Activated CD4-positive, alpha-beta T cell treated with anti-CD3 and anti-CD28 coated beads, Interleukin-2, amount 50 U/mL, for 48 hours (primary cell): Measurements from ENCODE around the gene SLC4A2.
A peak's percentile ranks its signal among the peaks of the same experiment; 100 is the strongest.
"Not testable (repeated sequence)": the region's sequence is repeated elsewhere in the genome, so short reads cannot be mapped to it uniquely, and the experiment has no call there.

Source experiments
- DNase-seq, 2 experiments: peaks; one replicate each; pipeline ENCODE4 v3.0.0-alpha.2; 2020

Gene SLC4A2

DNA sequence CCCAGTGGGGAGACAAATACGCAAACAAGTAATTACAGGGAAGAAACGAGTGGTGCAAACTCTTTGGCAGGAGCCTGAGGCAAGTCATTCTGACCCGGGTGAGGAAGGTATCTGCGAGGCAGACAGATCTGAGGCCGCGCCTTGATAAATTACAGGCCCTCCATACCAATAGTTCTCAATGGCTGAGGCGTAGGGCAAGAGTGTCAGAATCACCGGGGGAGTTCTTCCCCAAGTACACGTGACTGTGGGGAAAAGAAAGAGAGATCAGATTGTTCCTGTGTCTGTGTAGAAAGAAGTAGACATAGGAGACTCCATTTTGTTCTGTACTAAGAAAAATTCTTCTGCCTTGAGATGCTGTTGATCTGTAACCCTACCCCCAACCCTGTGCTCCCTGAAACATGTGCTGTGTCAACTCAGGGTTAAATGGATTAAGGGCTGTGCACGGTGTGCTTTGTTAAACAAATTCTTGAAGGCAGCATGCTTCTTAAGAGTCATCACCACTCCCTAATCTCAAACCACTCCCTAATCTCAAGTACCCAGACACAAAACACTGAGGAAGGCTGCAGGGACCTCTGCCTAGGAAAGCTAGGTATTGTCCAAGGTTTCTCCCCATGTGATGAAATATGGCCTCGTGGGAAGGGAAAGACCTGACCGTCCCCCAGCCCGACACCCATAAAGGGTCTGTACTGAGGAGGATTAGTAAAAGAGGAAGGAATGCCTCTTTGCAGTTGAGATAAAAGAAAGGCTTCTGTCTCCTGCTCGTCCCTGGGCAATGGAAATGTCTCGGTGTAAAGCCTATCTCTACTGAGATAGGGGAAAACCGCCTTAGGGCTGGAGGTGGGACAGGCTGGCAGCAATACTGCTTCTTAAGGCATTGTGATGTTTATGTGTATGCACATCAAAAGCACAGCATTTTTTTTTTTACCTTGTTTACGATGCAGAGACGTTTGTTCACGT, 32.3 kb upstream of the SLC4A2 start:
- not testable (repeated sequence) for DNase-seq

DNA sequence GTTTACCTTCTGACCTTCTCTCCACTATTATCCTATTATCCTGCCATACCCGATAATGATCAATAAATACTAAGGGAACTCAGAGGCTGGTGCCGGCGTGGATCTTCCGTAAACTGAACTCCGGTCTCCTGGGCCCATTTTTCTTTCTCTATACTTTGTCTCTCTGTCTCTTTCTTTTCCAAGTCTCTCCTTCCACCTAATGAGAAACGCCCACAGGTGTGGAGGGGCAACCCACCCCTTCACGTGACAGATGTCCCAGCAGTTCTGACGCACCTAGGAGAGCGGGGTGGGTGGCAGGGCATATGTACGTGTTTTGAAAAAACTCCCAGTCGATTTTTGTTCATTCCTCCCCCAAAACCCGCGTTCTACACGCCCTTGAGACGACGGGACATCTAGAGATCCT, 31.7 kb upstream of the SLC4A2 start:
- not testable (repeated sequence) for DNase-seq

DNA sequence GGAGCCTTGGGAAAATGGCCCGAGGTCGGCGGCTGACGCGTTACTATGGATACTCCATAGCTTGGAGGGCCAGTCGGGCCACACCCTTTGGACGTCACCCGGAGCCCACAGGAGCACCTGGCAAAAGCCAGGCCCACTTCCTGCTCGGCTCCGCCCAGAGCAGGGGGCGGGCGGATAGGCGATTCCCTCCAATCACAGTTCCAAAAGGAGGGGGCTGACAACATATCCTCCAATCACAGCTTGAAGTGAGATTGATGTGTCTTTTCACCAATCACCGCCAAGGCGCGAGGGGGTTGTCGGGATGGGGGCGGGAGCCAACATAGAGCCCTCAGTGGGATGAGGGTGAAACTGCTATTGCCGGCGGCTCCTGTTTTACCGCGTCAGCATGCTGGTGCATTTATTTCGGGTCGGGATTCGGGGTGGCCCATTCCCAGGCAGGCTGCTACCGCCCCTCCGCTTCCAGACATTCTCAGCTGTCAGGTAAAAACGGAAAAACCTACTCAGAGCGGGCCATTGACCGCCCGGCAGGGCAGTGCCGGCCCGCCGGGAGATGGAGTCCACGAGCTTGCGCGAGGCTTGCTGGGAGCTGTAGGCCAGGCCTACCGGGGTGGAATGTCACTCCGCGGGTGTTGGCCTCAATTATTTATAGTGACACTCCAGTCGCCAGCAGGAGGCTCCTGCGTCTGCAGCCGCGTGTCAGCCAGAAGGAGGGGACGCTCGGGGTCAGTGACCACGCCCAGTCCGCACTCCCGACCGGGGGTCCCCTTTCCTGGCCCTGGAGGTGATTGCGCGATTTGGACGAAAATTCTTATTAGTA, 31.1 kb upstream of the SLC4A2 start, which contains the start of gene ABCB8:
Gene ABCB8 (plus strand): TSS at position 320 of the 817 bp plus-strand sequence. CDS start 66 bp downstream, at position 386.
- DNase-seq, result peak; percentile 98 to 99

DNA sequence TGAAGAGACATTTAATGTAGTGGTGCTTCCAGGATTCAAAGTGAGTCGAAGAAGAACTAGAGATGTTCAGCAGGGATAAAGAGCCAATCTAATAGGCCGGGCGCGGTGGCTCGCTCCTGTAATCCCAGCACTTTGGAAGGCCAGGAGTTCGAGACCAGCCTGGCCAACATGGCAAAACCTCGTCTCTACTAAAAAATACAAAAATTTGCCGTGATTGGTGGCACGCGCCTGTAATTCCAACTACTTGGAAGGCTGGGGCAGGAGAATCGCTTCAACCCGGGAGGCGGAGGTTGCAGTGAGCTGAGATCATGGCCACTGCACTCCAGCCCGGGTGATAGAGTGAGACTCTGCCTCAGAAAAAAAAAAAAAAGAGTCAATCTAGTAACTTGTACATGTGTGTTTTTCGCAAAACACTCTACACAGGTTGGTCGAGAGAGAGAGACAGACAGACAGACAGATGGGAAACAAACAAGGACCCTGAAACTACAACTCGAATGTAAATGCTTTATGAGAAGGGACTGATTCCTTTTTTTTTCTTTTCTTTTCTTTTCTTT, 30.4 kb upstream of the SLC4A2 start:
- DNase-seq, result no peak

DNA sequence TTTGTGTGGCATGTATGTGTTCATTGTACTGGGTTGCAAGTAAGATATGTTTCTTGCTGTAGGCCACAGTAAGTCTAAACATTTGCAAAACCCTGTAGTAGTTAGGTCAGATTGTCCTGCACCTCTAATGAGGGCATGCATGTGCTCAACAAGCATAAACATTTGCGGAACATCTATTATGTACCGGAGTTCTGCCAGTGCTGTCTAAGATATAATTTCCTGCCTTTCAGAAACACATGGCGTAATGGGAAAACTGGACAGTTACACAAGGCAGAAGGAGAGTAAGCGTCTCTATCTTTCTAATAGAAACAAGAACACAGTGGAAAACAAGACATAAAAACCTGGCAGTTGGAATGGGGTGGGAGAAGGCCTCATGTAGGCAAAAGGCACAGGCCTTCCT, 28.4 kb upstream of the SLC4A2 start:
- DNase-seq, result no peak

DNA sequence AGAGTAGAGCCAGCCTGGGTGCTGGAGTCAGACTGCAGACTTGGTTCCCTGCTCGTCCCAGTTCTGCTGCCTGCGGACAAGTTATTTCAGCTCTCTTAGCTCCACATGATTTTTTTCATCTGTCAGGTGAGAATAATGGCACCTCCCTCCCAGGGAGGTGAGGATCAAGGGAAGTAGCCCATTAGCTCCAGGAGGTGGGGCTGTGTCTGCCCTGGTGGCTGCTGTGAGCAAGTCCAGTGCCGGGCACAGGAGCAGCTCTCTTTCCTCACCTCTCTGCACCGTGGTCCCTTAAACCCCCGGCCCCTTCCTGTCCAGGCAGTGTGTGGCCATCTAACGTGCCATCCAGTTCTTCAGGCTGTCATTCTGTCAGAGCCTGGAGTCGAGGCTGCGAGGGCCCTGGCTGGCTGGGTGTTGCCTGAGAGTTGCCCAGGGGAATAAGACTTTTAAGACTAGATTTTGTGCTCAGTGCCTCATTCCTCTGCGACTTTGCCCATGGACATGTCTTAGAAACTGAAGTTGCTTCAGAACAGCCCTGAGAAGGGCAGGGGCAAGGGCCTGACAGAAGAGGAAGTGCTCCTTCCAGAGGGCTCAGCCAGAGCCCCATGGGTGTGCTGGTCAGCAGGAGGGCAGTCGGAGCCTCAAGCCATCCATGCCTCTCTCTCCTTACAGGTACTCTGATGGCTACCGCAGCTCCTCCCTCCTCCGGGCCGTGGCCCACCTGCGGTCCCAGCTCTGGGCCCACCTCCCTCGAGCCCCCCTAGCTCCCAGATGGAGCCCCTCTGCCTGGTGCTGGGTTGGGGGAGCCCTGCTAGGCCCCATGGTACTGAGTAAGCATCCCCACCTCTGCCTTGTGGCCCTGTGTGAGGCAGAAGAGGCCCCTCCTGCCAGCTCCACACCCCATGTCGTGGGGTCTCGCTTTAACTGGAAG, 26.2 kb upstream of the SLC4A2 start:
- DNase-seq, result no peak

DNA sequence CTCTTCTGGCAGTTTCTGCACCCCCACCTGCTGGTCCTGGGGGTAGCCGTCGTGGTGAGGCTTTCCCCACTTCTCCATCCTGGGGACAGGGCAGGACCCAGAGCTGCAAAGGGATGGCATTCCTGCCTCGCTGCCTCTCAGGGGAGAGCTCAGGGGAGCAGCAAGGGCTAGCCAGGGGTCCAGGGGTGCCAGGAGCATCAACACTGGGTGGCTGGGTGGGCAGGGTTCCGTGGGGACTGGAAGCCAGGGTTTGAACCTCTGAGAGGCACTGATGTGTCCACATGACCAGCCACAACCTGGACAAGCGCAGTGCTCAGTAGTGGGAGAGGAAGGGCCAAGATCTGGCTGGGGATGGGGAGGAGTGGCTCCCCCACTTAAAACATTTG, 25.5 kb upstream of the SLC4A2 start:
- no peak for DNase-seq

DNA sequence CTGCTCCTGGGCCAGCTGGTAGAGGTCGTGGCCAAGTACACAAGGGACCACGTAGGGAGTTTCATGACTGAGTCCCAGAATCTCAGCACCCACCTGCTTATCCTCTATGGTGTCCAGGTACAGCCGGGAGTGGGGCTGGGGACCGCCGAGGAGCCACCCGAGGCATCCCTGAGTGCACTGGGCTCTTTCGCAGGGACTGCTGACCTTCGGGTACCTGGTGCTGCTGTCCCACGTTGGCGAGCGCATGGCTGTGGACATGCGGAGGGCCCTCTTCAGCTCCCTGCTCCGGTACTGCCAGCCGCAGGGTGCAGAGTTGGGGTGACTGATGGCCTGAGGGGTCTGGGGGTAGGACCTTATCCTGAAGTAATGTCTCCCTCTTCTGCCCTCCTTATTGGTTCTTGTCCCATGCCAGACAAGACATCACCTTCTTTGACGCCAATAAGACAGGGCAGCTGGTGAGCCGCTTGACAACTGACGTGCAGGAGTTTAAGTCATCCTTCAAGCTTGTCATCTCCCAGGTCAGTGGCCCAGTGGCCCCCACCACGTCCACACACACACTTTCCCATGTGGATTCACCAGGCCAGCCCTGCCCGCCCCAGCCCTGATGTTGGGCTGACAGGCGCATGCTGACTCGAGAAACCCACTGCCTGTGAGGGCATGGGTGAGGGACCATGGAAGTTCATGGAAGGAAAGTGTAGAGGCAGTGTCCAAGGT, 24.9 kb upstream of the SLC4A2 start:
- no peak for DNase-seq

DNA sequence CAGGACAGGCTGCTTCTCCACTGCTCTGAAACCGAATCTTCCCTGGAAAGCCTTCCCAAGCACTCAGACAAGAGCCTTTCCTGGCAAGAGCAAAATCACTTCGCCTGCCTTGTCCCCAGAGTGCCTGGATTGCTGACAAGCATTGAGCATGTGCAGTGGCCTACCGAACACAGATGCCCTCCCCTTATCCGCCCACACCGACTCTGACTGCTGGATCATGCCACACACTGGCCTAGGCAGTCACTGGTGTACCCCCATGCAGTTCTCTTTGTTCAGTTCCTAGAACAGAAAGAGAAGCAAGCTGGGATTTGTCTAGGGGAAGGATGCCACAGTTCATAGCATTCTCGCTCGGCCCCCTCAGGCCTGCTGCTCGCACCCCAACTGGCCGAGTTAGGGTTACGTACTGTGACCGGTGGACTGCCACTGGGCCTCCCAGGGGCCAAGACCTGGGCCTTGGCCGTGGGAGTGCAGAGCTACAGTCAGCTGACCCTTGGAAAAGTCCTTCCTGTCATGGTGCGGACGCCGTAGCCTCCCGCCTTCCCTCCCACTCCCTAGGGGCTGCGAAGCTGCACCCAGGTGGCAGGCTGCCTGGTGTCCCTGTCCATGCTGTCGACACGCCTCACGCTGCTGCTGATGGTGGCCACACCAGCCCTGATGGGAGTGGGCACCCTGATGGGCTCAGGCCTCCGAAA, 24.2 kb upstream of the SLC4A2 start:
- no peak for DNase-seq

DNA sequence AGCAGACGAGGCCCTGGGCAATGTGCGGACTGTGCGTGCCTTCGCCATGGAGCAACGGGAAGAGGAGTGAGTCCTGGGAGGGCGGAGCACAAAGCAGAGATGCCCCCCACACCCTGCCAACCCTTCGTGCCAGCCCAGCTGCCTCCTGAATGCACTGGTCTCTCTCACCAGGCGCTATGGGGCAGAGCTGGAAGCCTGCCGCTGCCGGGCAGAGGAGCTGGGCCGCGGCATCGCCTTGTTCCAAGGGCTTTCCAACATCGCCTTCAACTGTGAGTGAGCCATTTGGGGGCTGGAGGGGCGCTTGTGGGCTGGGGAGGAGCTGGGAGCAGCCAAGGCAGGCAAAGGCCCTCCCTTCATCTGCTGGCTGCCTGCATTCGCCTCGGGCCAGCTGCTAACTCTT, 23.5 kb upstream of the SLC4A2 start:
- no peak for DNase-seq

DNA sequence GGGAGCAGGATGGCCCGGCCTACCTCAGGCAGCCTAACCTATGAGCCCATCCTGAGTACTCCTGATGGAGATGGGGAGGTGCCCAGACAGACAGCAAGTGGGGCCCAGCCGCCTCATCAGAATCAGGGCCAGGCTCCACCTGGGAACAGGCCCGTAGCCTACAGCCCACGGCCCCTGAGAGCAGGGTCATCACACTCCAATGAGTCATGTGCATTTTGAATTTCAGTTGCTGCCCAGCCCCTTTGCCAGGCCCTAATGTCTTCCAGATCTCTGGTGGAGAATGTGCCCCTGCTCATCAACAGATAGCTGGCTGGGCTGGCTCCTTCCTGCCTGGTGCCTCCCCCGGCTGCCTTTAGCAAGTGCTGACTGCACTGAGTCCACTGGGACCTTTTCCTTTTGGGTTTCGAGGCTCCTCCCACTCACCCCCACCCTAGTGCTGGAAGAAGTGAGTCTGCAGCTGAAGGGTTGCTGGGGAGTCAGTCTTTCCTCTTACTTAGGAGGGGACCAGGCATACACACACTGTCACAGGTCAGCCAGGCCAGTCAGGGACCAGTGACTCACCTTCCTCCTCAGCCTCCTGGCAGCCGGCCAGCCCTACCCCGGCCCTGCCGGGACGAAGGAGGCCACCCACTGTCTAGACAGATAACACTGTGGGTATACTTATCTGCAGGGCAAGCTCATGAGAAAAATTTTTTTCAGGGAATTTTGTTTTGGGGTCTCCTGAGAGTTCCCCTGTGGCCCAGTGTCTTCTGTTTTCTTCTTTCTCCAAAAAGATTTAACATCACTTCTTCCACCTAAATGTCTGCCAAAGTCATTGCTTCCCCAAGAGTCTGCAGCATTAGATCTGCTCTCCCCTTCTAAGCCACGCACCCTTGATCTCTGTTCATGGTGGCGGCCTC, 20.2 kb upstream of the SLC4A2 start:
- DNase-seq, result peak; percentile 85 to 91

DNA sequence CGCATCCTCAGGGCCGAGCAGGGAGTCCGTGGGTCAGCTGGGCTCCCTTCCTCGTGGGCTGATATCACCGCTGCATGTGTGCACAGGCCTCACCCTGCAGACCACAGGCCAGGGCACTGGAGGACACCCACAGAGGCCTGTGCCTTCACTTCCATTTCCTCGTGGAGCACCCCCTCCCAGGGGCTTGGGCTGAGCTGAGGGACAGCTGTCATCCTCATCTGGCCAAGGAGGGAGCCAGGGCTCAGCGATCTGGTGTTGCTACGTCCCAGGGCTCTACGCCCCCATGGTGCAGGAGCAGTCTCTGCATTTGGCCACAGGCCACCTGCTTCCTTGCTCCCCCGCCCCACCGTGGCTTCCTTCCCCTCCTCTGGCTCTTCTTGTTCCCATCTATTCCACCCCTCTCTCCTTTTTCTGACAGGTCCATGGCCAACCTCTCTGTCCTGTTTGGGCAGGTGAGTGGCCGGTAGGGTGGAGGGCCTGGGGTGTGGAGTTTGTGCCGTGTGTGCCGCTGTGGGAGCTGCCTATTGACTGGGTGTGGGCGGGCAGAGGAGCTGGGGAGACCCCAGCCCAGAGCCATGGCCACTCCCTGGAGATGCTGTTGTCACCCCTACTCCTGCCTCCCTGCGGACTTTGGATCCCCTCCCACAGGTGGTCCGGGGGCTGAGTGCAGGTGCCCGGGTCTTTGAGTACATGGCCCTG, 19.4 kb upstream of the SLC4A2 start:
- DNase-seq, result peak in 1 of 2 experiments; percentile 11

DNA sequence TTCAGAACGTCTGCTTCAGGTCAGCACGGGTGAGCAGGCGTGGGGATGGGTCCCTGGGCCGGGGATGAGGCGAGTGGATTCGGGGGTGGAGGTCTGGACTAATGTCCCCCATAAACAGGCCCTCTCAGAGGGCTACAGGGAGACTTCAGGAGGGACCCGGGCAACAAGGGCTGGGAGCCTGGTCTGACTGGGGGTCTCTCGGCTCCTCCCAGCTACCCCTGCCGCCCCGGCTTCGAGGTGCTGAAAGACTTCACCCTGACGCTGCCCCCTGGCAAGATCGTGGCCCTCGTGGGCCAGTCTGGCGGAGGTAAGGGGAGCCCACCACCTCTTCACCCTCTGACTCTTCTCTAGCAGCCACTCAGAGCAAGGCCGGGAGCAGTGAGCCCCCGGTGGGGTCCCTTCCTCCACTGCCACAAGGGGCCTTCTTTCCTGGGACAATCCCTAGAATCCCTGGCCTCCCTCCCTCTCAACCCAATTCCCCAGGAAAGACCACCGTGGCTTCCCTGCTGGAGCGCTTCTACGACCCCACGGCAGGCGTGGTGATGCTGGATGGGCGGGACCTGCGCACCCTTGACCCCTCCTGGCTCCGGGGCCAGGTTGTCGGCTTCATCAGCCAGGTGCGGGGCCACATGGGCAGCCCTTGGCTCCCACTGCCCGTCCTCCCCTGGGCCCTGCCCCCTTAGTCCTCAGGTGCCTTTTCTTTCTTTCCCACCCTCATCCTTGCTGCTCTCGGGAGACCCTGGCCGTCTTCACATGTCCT, 18.6 kb upstream of the SLC4A2 start:
- no peak for DNase-seq

DNA sequence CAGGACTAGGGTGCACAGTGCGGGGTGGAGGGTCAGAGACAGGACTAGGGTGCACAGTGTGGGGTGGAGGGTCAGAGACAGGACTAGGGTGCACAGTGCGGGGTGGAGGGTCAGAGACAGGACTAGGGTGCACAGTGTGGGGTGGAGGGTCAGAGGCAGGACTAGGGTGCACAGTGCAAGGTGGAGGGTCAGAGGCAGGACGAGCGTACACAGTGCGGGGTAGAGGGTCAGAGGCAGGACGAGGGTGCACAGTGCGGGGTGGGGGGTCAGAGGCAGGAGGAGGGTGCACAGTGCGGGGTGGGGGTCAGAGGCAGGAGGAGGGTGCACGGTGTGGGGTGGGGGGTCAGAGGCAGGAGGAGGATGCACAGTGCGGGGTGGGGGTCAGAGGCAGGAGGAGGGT, 15.9 kb upstream of the SLC4A2 start:
- DNase-seq, result not testable (repeated sequence)

DNA sequence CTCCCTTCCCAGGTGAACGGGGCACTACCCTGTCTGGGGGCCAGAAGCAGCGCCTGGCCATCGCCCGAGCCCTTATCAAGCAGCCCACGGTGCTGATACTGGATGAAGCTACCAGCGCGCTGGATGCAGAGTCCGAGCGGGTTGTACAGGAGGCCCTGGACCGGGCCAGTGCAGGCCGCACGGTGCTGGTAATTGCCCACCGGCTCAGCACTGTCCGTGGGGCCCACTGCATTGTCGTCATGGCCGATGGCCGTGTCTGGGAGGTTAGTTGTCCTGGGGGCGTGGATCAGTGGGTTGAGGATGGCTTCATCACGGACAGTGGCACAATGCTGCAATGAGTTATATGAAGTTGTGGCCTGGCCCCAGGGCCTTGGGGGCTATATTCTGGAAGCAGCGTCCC, 15.4 kb upstream of the SLC4A2 start:
- no peak for DNase-seq

DNA sequence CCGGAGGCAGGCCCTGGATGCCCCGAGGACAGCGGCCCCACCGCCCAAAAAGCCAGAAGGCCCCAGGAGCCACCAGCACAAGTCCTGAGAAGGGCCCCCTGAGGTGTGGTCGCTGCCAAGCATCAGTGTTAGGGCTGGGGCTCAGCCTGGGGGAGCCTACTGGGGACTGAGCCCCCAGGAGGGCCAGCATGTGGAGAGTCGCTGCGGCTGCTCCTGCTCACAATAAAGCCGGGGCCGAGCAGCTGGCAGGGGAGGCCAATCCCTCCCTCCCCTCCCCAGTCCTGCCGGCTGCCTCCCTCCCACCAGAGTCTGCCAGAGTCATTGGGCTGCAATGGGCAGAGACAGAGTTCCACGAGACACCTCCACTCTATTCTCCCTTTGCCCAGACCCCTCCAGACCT, 14.1 kb upstream of the SLC4A2 start:
- DNase-seq, result no peak

DNA sequence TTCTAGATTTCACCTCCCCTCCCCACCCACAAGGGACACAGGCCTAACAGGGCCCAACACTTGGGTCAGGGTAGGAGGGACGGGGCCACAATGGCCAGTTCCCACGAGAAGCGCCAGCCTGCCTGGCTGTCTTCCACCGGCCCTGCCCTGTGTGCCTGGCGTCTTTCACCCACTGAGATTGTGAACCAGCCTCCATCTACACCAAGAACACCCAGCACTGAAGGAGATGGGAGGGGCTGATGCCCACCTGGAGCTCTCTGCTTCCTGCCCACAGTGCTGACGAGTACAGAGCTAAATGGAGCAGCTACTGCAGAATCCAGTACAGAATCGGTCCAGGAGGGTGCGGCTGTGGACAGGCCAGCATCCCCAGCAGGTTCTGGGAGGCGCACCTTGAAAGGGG, 13.4 kb upstream of the SLC4A2 start:
- DNase-seq, result no peak
